Breast epithelium (tissue), 4 donors: Measurements from ENCODE around the gene MTHFD1. TPM values are rescaled to one million over a fixed set of nuclear protein-coding genes. Genes with fewer than 3 reads are reported as not detected.

ENCODE experiments used
- DNase-seq, 2 donors: peaks; one replicate each; pipeline ENCODE4 v3.0.0-alpha.2; 2019; ENCODE audit warnings: low spot score in 2 of 2
- H3K27ac ChIP-seq, 2 donors: fragments of 200-600 bp; sonication (generic) in 1 of 2; one replicate each; pipeline ENCODE4 v1.5.1; 2016 to 2019; ENCODE audit warnings: mild to moderate bottlenecking in 1 of 2
- H3K27me3 ChIP-seq, 2 donors: fragments of 200-600 bp; sonication (generic) in 1 of 2; one replicate each; pipeline versions ENCODE4 v1.5.1 to v1.6.0; 2017 to 2019; ENCODE audit warnings: control low read depth in 1 of 2, mild to moderate bottlenecking in 1 of 2
- H3K36me3 ChIP-seq: fragments of 200-600 bp; one replicate; pipeline ENCODE4 v1.5.1; 2019
- H3K4me1 ChIP-seq, 2 donors: fragments of 200-600 bp; sonication (generic); one replicate each; pipeline ENCODE4 v1.5.1; 2016 to 2019; ENCODE audit warnings: control low read depth in 1 of 2
- H3K4me3 ChIP-seq, 3 donors: fragments of 200-600 bp; sonication (generic); 1 replicate in 2 of 3; 2 replicates in 1 of 3; pipeline ENCODE4 v1.5.1; 2016 to 2019; ENCODE audit warnings: mild to moderate bottlenecking in 3 of 3, moderate library complexity in 2 of 3
- H3K9me3 ChIP-seq, 2 donors: fragments of 200-600 bp; sonication (generic) in 1 of 2; one replicate each; pipeline ENCODE4 v1.5.1; 2016 to 2019; ENCODE audit warnings: control low read depth in 1 of 2
- POLR2A ChIP-seq: fragments of 450-650 bp; IDR thresholded peaks from one replicate; pipeline ENCODE4 v1.6.1; 2016; ENCODE audit warnings: antibody characterized with exemption, mild to moderate bottlenecking, moderate library complexity
- POLR2AphosphoS5 ChIP-seq, 3 donors: sonication (generic); formaldehyde crosslinking; IDR thresholded peaks; one replicate each; pipeline ENCODE4 v1.6.1; 2017; ENCODE audit warnings: antibody characterized with exemption in 3 of 3
- intact Hi-C: fragments of 100-400 bp; cut with DNase I; formaldehyde crosslinking; loops from one replicate; pipeline ENCODE4 v1.15.1; 2023; ENCODE audit warnings: low total_unique reads
- total RNA-seq, 3 donors: library from RNA; depleted of rRNA; stranded (reverse); fragments of >200 nt; gene quantifications; one replicate each; pipeline ENCODE4 v1.1.0, GENCODE V29; 2016
- TF ChIP-seq, protein P1 (sequence below), 3 donors: fragments of 450-650 bp; IDR thresholded peaks; one replicate each; pipeline ENCODE4 v1.5.1; 2016 to 2017; ENCODE audit warnings: antibody characterized with exemption in 3 of 3, mild to moderate bottlenecking in 3 of 3, moderate library complexity in 3 of 3

Gene MTHFD1
- total RNA-seq, 3 donors from 2014 or later: 48.5 to 126 (median 50.3) TPM

- Histone ChIP-seq H3K9me3 (no peaks in the 10 kb centered on the region), H3K36me3 (no peaks in the 10 kb centered on the region), H3K4me3 (peak overlapping the region; percentile 69 to 79 (median 73)), H3K4me1 (peaks cover 0 to 22% of the 10 kb centered on the region in 2 donors), H3K27me3 (no peaks in the 10 kb centered on the region), H3K27ac (peak overlapping the region; percentile 98 to 99)
- peak in 1 of 2 donors; percentile 57 for DNase-seq
- intact Hi-C loops: no loop called here
- no peak for TF ChIP-seq POLR2AphosphoS5 (IDR thresholded peaks at IDR 0.05)
- TF ChIP-seq, protein P1, sequence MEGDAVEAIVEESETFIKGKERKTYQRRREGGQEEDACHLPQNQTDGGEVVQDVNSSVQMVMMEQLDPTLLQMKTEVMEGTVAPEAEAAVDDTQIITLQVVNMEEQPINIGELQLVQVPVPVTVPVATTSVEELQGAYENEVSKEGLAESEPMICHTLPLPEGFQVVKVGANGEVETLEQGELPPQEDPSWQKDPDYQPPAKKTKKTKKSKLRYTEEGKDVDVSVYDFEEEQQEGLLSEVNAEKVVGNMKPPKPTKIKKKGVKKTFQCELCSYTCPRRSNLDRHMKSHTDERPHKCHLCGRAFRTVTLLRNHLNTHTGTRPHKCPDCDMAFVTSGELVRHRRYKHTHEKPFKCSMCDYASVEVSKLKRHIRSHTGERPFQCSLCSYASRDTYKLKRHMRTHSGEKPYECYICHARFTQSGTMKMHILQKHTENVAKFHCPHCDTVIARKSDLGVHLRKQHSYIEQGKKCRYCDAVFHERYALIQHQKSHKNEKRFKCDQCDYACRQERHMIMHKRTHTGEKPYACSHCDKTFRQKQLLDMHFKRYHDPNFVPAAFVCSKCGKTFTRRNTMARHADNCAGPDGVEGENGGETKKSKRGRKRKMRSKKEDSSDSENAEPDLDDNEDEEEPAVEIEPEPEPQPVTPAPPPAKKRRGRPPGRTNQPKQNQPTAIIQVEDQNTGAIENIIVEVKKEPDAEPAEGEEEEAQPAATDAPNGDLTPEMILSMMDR (IDR thresholded peaks at IDR 0.05): no peak
- TF ChIP-seq POLR2A: no peak
These were observed 114.8 kb downstream of the MTHFD1 start for GRCh38 chr14:64502887-64503433.

DNA sequence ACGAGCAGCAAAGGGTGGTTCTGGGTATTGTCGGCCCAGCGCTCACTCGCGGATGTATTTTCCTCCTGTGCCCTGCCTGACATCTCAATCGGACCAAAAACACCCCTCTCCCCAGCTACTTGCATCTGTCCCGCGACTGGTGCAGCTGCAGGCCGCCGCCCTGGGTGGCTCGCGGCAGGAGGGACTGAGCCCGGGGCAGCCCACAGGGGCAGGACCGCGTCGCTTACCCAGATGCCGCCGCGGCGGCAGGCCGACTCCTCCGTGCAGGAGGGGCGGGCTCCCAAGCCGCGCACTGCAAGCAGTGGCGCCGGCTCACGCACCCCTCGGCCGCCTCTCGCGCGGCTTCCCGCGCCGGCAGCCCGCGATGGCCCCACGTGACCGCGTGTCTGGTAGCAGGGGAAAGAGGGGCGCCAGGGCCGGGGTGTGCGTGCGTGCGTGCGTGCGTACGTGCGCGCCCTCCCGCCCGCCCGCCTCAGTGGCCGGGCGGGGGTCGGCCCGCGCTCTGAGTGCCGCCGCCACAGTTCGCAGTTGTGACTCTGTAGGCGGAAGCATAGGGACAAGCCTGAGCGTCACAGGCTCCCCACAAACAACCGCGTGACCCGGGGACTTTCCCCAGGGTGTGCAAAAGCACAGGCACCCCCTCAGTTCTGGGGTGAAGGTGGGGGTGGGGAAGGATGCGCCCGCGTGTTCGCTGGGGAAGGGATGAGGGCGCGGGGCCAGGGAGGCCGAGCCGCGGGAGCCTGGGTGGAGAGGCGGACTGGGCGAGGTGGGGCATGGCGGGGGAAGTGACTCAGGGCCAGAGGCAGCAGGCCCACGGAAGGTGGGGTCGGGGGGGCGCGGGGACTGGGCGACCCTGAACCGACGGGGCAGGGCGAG lies 115.5 kb downstream of the MTHFD1 start, which contains the start of gene ZBTB25:
ZBTB25 (minus strand) TSS at position 405 of the 876 bp plus-strand sequence. CDS start 13,305 bp downstream, outside the sequence.
- TF ChIP-seq, protein P1 (IDR thresholded peaks at IDR 0.05): no peak
- TF ChIP-seq POLR2A (peak; percentile 66), POLR2AphosphoS5 (IDR thresholded peaks at IDR 0.05) (peak; percentile 20 to 84 (median 80))
- H3K4me3 ChIP-seq: peak within 1 kb of the TSS; percentile 69 to 79 (median 73)
- peak within 1 kb of the TSS; percentile 98 to 99 for H3K27ac ChIP-seq
- H3K36me3 ChIP-seq: no peaks in the 10 kb centered on the region
- no peaks in the 10 kb centered on the region for H3K9me3 ChIP-seq
- intact Hi-C loops: loop anchor here (1.0 kb wide), 1 partner anchor 142 kb away; no protein-coding TSS in a partner anchor
- peak; percentile 85 to 88 for DNase-seq
- peaks cover 0 to 22% of the 10 kb centered on the region in 2 donors for H3K4me1 ChIP-seq
- H3K27me3 ChIP-seq: no peaks in the 10 kb centered on the region

GRCh38 chr14:64504310-64504896 lies 116.2 kb downstream of the MTHFD1 start, which contains the start of gene ZBTB1:
TSS of gene ZBTB1 (plus strand) at chr14:64504770. CDS start at chr14:64521505, 16,735 bp downstream.
- intact Hi-C loops: loop anchor here (1.0 kb wide), 1 partner anchor 141 kb away; no protein-coding TSS in a partner anchor
- Histone ChIP-seq H3K4me1 (peaks cover 0 to 22% of the 10 kb centered on the region in 2 donors), H3K9me3 (no peaks in the 10 kb centered on the region), H3K27ac (peak within 1 kb of the TSS; percentile 98 to 99), H3K27me3 (no peaks in the 10 kb centered on the region), H3K36me3 (no peaks in the 10 kb centered on the region), H3K4me3 (peak within 1 kb of the TSS; percentile 69 to 79 (median 73))
- peak; percentile 71 to 79 for DNase-seq
- TF ChIP-seq POLR2AphosphoS5 (IDR thresholded peaks at IDR 0.05) (peak in 2 of 3 donors; percentile 25 to 29), POLR2A (peak; percentile 28)
- TF ChIP-seq, protein P1 (IDR thresholded peaks at IDR 0.05): no peak

DNA sequence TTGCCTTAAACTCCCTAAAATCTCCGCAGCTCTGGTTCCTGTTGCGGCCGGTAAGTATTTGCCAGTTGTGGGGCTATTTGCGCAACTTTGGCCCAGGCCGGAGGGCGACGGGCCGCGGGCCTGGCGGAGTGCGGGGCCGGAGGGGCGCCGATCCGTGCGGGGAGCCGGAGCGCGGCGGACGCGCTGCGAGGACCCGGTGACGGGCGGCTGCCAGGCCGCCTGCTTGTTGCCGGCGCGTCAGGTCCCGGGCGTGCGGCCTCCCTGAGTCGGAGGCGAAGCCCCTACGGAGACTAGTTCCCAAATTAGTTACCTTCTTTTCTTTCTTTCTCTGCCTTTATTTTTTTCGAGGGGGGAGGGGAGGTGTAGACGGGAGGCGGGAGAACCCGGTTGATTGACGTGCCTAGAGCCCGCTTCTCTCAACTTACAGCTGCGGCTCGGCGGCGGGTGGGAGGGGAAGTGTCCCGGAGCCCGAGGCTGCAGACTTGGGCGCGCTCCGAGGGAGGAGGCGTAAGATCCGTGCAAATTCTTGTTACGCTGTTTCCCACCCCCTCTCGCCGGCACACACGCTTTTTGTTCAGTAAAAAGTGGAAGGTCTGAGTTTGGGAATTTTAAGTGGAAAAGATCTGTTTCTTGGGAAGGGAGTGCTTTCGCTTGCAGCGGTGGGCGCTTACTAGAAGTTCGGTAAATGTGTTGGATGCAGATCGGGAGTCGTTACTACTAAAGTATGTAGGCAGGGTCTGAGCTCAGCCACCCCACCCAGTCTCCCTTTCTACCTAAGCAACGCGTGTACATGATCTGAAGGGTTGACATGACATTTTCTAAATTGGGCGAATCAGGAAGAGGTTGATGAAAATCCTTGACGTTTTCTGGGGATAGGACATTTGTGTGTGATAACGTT lies 117.0 kb downstream of the MTHFD1 start:
- Histone ChIP-seq H3K27me3 (no peaks in the 10 kb centered on the region), H3K36me3 (no peaks in the 10 kb centered on the region), H3K4me1 (peaks cover 0 to 22% of the 10 kb centered on the region in 2 donors), H3K9me3 (no peaks in the 10 kb centered on the region), H3K27ac (peak overlapping the region; percentile 98 to 99), H3K4me3 (peak overlapping the region; percentile 69 to 79 (median 73))
- TF ChIP-seq, protein P1 (IDR thresholded peaks at IDR 0.05): no peak
- TF ChIP-seq POLR2A (no peak), POLR2AphosphoS5 (IDR thresholded peaks at IDR 0.05) (peak in 1 of 3 donors; percentile 4)
- DNase-seq: peak; percentile 85 to 86
- intact Hi-C loops: loop anchor here (1.0 kb wide), 1 partner anchor 140 kb away; no protein-coding TSS in a partner anchor
